ENCODE data around the gene KCMF1. TPM values are rescaled to one million over a fixed set of nuclear protein-coding genes. Genes with fewer than 3 reads are reported as not detected.

KCMF1 gene
- total RNA-seq (52.1 and 63.0 TPM in 2 replicates), polyA plus RNA-seq (49.8 and 50.8 TPM in 2 replicates)

DNA sequence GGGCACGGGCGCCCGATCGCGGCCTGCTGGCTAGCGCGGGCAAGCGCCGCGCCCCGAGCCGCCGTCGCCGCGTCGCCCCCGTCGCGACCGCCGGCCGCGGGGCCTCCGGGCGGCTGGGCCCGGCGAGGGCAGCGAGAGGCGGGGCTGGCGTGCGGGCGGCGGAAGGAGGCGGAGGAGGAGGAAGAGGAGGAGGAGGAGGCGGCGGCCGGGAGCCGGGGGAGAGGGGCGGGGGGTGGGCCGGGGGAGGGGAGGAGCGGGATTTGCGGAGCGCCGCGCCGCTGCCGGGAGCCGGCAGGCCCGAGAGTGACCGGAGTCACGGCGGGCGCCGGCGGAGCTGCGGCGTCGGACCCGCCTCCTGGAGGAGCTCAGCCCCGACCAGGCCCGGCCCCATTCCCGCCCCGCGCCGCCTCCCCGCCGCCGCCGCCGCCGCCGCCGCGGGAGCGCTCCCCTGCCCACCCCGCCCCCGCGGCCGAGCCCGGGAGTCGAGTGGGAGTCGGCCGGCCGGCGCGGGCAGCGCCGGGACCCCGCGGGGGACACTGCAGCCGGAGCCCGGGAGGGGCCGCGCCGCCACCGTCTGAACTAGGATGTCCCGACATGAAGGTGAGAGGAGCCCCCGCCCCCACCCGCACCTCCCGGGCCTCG, at the start of gene KCMF1:
Gene KCMF1 (plus strand): TSS at position 294 of the 642 bp plus-strand sequence. CDS start 291 bp downstream, at position 585.
- Histone ChIP-seq H3K36me3 (replicated peaks; ENCODE audit: insufficient read depth, low read depth) (no peaks in the 10 kb centered on the region), H3K4me3 (peak within 1 kb of the TSS; percentile 72), H3K4me2 (peak within 1 kb of the TSS; percentile 86), H2AFZ (peak within 1 kb of the TSS; percentile 75), H3K79me2 (peaks cover 87% of the 10 kb centered on the region), H3K27ac (peak within 1 kb of the TSS; percentile 100), H4K20me1 (ENCODE audit: insufficient read depth, poor library complexity, severe bottlenecking) (peaks cover 43% of the 10 kb centered on the region), H3K9me3 (ENCODE audit: low read depth) (no peaks in the 10 kb centered on the region), H3K27me3 (no peaks in the 10 kb centered on the region), H3K4me1 (ENCODE audit: insufficient read depth) (peaks cover 23% of the 10 kb centered on the region), H3K9me2 (replicated peaks; ENCODE audit: insufficient read depth) (no peaks in the 10 kb centered on the region)
- under 1% methylated on average over 24 of the region's 102 CpGs for WGBS (ENCODE audit: low lambda C conversion rate, missing lambda C conversion rate)
- no peak for TF ChIP-seq EZH2 (IDR thresholded peaks at IDR 0.05; ENCODE audit: borderline replicate concordance)
- TF ChIP-seq, protein P1, sequence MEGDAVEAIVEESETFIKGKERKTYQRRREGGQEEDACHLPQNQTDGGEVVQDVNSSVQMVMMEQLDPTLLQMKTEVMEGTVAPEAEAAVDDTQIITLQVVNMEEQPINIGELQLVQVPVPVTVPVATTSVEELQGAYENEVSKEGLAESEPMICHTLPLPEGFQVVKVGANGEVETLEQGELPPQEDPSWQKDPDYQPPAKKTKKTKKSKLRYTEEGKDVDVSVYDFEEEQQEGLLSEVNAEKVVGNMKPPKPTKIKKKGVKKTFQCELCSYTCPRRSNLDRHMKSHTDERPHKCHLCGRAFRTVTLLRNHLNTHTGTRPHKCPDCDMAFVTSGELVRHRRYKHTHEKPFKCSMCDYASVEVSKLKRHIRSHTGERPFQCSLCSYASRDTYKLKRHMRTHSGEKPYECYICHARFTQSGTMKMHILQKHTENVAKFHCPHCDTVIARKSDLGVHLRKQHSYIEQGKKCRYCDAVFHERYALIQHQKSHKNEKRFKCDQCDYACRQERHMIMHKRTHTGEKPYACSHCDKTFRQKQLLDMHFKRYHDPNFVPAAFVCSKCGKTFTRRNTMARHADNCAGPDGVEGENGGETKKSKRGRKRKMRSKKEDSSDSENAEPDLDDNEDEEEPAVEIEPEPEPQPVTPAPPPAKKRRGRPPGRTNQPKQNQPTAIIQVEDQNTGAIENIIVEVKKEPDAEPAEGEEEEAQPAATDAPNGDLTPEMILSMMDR (IDR thresholded peaks at IDR 0.05; ENCODE audit: poor library complexity): no peak
- TF ChIP-seq EZH2phosphoT487 (IDR thresholded peaks at IDR 0.05; ENCODE audit: low read depth, severe bottlenecking, unreplicated experiment): no peak
- DNase-seq (ENCODE audit: low spot score): peak; percentile 91

DNA sequence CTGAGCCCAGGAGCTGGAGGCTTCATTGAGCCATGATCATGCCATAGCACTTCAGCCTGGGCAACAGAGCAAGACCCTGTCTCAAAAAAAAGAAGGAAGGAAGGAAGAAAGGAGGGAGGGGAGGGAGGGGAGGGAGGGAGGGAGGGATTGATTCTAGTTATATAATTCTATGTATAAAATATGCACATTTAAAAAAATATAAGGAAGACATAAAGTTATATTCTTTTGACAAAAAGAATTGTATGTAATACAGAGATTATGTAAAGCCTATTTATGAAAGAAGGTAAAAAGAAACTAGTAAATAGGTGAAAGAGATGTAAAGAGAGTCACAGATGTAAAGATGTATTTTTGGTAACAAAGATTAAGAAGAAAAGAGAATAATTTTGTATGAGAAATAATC, 48.0 kb upstream of the KCMF1 start:
- no peaks in the 10 kb centered on the region for H3K9me3 ChIP-seq (ENCODE audit: low read depth)
- TF ChIP-seq EZH2 (IDR thresholded peaks at IDR 0.05; ENCODE audit: borderline replicate concordance): no peak
- TF ChIP-seq, protein P1 (IDR thresholded peaks at IDR 0.05; ENCODE audit: poor library complexity): no peak
- TF ChIP-seq EZH2phosphoT487 (IDR thresholded peaks at IDR 0.05; ENCODE audit: low read depth, severe bottlenecking, unreplicated experiment): no peak
- H3K9me2 ChIP-seq (replicated peaks; ENCODE audit: insufficient read depth): no peaks in the 10 kb centered on the region
- H3K27me3 ChIP-seq: no peaks in the 10 kb centered on the region
- no peak overlapping the region for H3K27ac ChIP-seq
- no peak for DNase-seq (ENCODE audit: low spot score)
- H2AFZ ChIP-seq: no peak overlapping the region
- H3K4me1 ChIP-seq (ENCODE audit: insufficient read depth): peaks cover 12% of the 10 kb centered on the region
- no peaks in the 10 kb centered on the region for H3K79me2 ChIP-seq
- no peak overlapping the region for H3K4me2 ChIP-seq
- no peaks in the 10 kb centered on the region for H3K36me3 ChIP-seq (replicated peaks; ENCODE audit: insufficient read depth, low read depth)
- no peaks in the 10 kb centered on the region for H4K20me1 ChIP-seq (ENCODE audit: insufficient read depth, poor library complexity, severe bottlenecking)
- H3K4me3 ChIP-seq: no peak overlapping the region

DNA sequence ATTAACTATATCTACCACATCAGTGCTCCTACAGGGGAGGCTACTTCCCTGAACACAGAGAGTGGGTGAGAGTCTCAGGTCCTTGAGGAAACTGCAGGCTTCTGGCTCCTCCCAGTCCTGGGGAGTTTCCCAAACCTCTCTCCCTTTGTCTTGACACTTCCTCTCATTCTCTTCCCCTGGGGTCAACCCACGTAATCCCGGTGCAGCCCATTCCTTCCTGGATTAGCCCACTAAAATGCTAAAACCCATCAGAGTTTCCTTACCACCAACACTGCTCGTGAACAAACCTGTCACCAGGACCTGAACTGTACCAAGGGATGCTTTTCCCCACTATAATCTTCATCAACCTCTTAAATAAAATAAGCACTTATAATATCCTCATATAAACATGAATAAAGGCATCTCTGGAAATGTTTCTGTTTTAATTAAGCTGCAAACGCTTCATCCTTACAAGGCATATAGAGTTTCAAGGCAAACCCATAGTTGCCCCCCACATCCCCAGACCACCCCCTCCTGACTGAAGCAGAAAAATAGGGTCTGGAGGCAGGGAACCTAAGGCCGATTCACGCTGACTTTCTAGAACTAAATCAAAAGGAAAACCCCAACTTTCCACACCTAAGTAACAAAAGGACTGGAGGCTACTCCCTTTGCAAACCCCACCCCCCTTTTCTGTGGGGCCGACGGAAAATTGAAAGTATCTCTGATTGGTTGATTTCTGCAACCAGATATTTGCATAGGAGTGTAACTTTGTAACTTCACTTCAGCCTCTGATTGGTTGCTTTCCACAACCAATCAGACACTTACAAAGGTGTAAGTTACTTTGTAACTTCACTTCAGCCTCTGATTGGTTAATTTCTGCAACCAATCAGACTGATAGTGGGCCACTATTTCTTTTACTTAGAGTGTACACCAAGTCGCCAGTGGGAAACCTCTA, 46.5 kb upstream of the KCMF1 start:
- Histone ChIP-seq H3K9me3 (ENCODE audit: low read depth) (no peaks in the 10 kb centered on the region), H3K79me2 (no peaks in the 10 kb centered on the region), H3K9me2 (replicated peaks; ENCODE audit: insufficient read depth) (no peaks in the 10 kb centered on the region), H3K27me3 (no peaks in the 10 kb centered on the region), H2AFZ (no peak overlapping the region), H3K4me1 (ENCODE audit: insufficient read depth) (peaks cover 12% of the 10 kb centered on the region), H3K4me2 (no peak overlapping the region), H4K20me1 (ENCODE audit: insufficient read depth, poor library complexity, severe bottlenecking) (no peaks in the 10 kb centered on the region), H3K27ac (no peak overlapping the region), H3K4me3 (no peak overlapping the region), H3K36me3 (replicated peaks; ENCODE audit: insufficient read depth, low read depth) (no peaks in the 10 kb centered on the region)
- TF ChIP-seq EZH2 (IDR thresholded peaks at IDR 0.05; ENCODE audit: borderline replicate concordance): no peak
- no peak for DNase-seq (ENCODE audit: low spot score)
- WGBS (ENCODE audit: low lambda C conversion rate, missing lambda C conversion rate): 80% methylated on average over 9 of the region's 9 CpGs

DNA sequence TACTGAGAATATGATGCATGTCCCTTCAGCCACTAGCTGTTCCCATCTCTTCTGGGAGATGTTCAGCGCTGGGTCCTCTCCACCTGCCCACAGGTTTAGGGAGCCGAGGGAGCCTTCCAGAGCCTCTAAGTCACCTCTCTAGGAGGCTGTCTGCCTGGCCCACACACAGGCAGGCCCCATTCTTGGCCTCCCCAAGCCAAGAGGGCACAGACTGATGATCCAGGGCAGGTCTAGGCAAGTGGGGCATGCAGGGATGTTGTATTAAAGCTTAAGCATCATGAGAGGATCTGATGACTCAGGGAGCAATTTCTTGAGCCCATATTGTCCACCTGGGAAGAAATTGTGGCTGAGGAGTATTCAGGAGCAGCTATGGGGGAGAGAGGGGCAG, 45.6 kb upstream of the KCMF1 start:
- Histone ChIP-seq H3K4me1 (ENCODE audit: insufficient read depth) (peaks cover 8% of the 10 kb centered on the region), H3K27ac (no peak overlapping the region), H3K9me3 (ENCODE audit: low read depth) (no peaks in the 10 kb centered on the region), H3K36me3 (replicated peaks; ENCODE audit: insufficient read depth, low read depth) (no peaks in the 10 kb centered on the region), H3K4me3 (no peak overlapping the region), H3K79me2 (no peaks in the 10 kb centered on the region), H3K27me3 (no peaks in the 10 kb centered on the region), H3K4me2 (peak overlapping the region; percentile 76), H2AFZ (no peak overlapping the region), H4K20me1 (ENCODE audit: insufficient read depth, poor library complexity, severe bottlenecking) (no peaks in the 10 kb centered on the region), H3K9me2 (replicated peaks; ENCODE audit: insufficient read depth) (no peaks in the 10 kb centered on the region)
- DNase-seq (ENCODE audit: low spot score): no peak
- WGBS (ENCODE audit: low lambda C conversion rate, missing lambda C conversion rate): 96% methylated on average over 2 of the region's 2 CpGs
- TF ChIP-seq EZH2 (IDR thresholded peaks at IDR 0.05; ENCODE audit: borderline replicate concordance): no peak
- TF ChIP-seq, protein P1 (IDR thresholded peaks at IDR 0.05; ENCODE audit: poor library complexity): no peak
- no peak for TF ChIP-seq EZH2phosphoT487 (IDR thresholded peaks at IDR 0.05; ENCODE audit: low read depth, severe bottlenecking, unreplicated experiment)

Measured in hepatocyte (in vitro differentiated cells).